ENCODE measurements around the gene CLEC14A. TPM values are rescaled to one million over a fixed set of nuclear protein-coding genes. Genes with fewer than 3 reads are reported as not detected.

CLEC14A gene
- total RNA-seq, 1 experiment from 2014 or later: 0.31 TPM

DNA sequence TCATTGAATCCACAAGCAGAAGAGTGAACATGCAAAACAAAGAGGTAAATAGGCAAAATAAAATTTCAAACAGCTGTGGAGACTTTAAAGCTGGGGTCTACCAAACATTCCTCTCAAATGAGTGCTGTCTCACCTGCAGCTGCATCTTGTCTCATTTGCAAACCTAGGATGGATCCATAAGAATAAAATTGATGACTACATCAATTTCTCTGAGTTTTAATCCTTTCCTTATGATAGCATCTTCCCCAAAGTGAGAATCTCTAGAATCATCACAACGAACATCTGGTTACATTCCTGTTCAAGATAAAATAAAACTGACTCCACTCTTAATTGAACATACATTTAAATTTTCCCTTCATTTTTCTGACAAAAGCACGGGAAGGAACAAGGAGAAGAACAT, 29.9 kb downstream of the CLEC14A start:
- Histone ChIP-seq H2AFZ (no peak overlapping the region), H3K4me2 (no peak overlapping the region), H3K4me3 (no peak overlapping the region), H3F3A (ENCODE audit: insufficient read depth, low read depth) (no peaks in the 10 kb centered on the region), H3K36me3 (ENCODE audit: low read depth) (no peaks in the 10 kb centered on the region), H3K4me1 (replicated peaks; ENCODE audit: insufficient read depth) (no peaks in the 10 kb centered on the region), H3K27me3 (ENCODE audit: insufficient read depth, low read depth) (no peaks in the 10 kb centered on the region), H4K20me1 (ENCODE audit: insufficient read depth) (no peaks in the 10 kb centered on the region), H3K9me3 (ENCODE audit: insufficient read depth, low read depth) (no peaks in the 10 kb centered on the region), H3K79me2 (ENCODE audit: low read depth) (no peaks in the 10 kb centered on the region), H3K9me2 (ENCODE audit: insufficient read depth) (no peaks in the 10 kb centered on the region), H3K27ac (no peak overlapping the region)
- TF ChIP-seq CTCF (conservative IDR thresholded peaks at IDR 0.05) (no peak), EZH2 (IDR thresholded peaks at IDR 0.05; ENCODE audit: low read depth) (no peak)
- BruUV-seq (replicated peaks): no TSS peak
- intact Hi-C loops (cut with micrococcal nuclease; ENCODE audit: unreplicated experiment): no loop called here
- ChIA-PET POLR2A (ENCODE audit: unreplicated experiment) (no interaction called here), CTCF (no interaction called here)
- DNase-seq: no peak

- Histone ChIP-seq H3K4me2 (no peak overlapping the region), H4K20me1 (ENCODE audit: insufficient read depth) (no peaks in the 10 kb centered on the region), H3K9me3 (ENCODE audit: insufficient read depth, low read depth) (no peaks in the 10 kb centered on the region), H3K36me3 (ENCODE audit: low read depth) (no peaks in the 10 kb centered on the region), H2AFZ (no peak overlapping the region), H3K4me3 (no peak overlapping the region), H3K4me1 (replicated peaks; ENCODE audit: insufficient read depth) (no peaks in the 10 kb centered on the region), H3K27me3 (ENCODE audit: insufficient read depth, low read depth) (no peaks in the 10 kb centered on the region), H3K9me2 (ENCODE audit: insufficient read depth) (no peaks in the 10 kb centered on the region), H3F3A (ENCODE audit: insufficient read depth, low read depth) (no peaks in the 10 kb centered on the region), H3K27ac (no peak overlapping the region), H3K79me2 (ENCODE audit: low read depth) (no peaks in the 10 kb centered on the region)
- no TSS peak for BruUV-seq (replicated peaks)
- CTCF ChIA-PET: no interaction called here
- POLR2A ChIA-PET (ENCODE audit: unreplicated experiment): no interaction called here
- TF ChIP-seq EZH2 (IDR thresholded peaks at IDR 0.05; ENCODE audit: low read depth): no peak
- no peak for TF ChIP-seq CTCF (conservative IDR thresholded peaks at IDR 0.05)
- no peak for DNase-seq
- intact Hi-C loops (cut with micrococcal nuclease; ENCODE audit: unreplicated experiment): no loop called here
Observed at GRCh38 chr14:38224338-38224737, 31.6 kb downstream of the CLEC14A start.

DNA sequence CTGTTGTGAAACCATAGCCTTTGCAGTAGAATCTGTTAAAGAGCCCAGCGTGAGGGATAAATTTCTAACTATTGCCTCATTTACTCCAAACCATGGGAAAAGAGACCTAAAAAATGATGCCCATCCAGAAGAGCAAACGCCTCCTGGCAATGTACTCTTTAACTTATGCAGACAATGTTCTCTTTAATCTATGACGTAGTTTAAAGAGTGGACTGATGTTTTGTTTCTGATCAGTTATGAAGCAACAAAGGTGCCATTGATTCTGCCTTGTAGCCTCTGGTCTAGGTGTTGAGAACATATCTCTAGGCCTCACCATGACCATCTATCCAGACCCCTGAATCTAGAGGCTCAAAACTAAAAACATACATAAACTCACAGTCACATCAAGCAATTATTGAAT, 34.8 kb downstream of the CLEC14A start:
- no peaks in the 10 kb centered on the region for H3K36me3 ChIP-seq (ENCODE audit: low read depth)
- H3K79me2 ChIP-seq (ENCODE audit: low read depth): no peaks in the 10 kb centered on the region
- no TSS peak for BruUV-seq (replicated peaks)
- POLR2A ChIA-PET (ENCODE audit: unreplicated experiment): no interaction called here
- no peaks in the 10 kb centered on the region for H3K9me2 ChIP-seq (ENCODE audit: insufficient read depth)
- H2AFZ ChIP-seq: no peak overlapping the region
- no peaks in the 10 kb centered on the region for H3K27me3 ChIP-seq (ENCODE audit: insufficient read depth, low read depth)
- H3K4me2 ChIP-seq: no peak overlapping the region
- TF ChIP-seq EZH2 (IDR thresholded peaks at IDR 0.05; ENCODE audit: low read depth) (no peak), CTCF (conservative IDR thresholded peaks at IDR 0.05) (no peak)
- no peak overlapping the region for H3K4me3 ChIP-seq
- H3K4me1 ChIP-seq (replicated peaks; ENCODE audit: insufficient read depth): no peaks in the 10 kb centered on the region
- no peaks in the 10 kb centered on the region for H3F3A ChIP-seq (ENCODE audit: insufficient read depth, low read depth)
- no peaks in the 10 kb centered on the region for H3K9me3 ChIP-seq (ENCODE audit: insufficient read depth, low read depth)
- H4K20me1 ChIP-seq (ENCODE audit: insufficient read depth): no peaks in the 10 kb centered on the region
- CTCF ChIA-PET: no interaction called here
- intact Hi-C loops (cut with micrococcal nuclease; ENCODE audit: unreplicated experiment): no loop called here
- no peak for DNase-seq
- H3K27ac ChIP-seq: no peak overlapping the region

Data from PC-9 (cell line).